ENCODE results near the gene NINJ2.

Gene NINJ2

DNA sequence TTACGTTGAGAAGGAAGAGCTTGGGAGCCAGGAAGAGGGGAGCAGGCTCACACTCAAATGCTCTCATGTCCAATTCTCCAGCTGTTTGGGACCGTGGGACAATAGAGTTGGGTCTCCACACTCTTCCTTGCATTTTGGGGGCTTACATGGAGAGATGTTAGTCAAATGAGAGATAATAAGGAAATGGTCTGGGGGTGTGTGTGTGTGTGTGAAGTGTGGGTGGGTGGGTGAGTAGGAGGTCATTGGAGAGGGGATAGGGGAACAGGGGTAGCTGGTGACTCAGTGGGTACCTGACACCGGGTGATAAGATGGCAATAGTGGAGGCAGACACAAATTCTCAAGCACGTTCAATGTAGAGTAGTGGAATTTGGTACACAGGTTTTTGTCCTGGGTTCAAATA is 135.5 kb downstream of the NINJ2 start:
- DNase-seq (ENCODE audit: low spot score): no peak

DNA sequence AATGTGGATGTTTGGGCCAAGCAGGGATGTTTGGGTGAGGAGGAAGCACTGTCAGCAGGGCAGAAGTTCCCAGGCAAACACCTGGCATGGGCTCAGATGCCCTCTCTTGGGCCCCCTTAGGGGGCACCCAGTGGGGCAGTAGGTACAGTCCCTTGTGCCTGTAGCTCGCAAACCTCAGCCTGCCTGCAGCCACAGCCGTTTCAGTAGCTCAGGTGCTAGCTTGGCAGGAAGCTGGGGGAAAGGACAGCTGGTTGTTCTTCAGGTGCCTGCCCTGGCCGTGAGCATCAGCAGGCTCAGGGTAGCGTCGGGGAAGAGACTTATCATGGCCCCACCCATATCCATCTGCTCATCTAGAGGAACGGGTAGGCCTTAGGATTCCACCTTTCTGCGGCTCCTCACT is 136.0 kb downstream of the NINJ2 start:
- no peak for DNase-seq (ENCODE audit: low spot score)

DNA sequence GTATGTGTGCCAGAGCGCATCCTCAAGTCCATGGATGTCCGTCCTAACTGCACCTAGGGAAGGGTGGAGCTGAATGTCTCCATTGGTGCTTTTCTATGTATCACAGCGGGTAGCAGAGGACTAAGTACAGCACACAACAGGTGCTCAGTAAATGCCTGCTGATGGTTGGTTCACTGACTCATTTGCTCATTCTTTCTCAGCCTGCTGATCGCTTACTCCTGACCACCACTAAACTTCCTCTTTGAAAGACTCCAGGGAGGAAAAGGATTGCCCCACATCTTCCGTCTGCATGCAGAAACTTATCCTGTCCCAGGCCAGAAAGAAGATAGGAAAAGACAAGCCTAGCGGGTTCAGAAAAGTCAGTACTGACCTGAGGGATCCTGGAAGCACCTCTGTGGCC is 137.2 kb downstream of the NINJ2 start:
- no peak for DNase-seq (ENCODE audit: low spot score)

DNA sequence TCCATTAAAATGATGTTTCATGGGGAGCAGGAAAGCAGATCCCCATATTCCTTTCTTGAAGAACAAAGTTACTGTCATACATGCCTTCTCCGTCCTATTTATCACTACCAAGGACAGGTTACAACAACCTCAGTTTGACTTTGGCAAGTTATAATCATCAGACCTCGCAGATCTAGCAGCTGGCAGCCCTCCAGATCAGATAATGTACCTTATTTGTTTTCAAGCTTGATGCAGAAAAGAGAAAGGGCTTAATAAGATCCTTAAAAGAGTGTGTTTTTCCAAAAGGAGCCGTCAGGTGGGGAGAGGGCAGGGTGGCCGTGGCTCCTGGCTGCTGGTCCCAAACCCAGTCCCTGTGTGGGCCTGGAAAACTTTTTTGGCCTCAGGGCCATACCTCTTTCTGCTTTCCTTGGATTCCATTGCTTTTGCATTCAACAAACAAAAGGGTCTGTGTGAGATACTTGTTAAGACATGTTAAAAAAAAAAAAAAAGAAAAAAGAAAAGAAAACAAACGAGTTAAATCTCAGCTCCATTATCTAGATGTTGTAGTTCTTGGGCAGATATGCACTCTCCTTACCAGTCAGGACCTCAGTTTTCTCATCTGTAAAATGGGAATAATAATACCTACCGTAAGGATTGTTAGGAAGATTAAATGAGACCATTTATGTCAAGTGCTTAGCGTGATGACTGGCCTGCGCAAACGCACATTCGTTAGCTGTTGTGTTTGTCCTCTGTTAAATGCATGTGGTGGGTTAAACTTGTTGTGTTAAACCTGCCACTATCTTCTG is 138.9 kb downstream of the NINJ2 start:
- no peak for DNase-seq (ENCODE audit: low spot score)

DNA sequence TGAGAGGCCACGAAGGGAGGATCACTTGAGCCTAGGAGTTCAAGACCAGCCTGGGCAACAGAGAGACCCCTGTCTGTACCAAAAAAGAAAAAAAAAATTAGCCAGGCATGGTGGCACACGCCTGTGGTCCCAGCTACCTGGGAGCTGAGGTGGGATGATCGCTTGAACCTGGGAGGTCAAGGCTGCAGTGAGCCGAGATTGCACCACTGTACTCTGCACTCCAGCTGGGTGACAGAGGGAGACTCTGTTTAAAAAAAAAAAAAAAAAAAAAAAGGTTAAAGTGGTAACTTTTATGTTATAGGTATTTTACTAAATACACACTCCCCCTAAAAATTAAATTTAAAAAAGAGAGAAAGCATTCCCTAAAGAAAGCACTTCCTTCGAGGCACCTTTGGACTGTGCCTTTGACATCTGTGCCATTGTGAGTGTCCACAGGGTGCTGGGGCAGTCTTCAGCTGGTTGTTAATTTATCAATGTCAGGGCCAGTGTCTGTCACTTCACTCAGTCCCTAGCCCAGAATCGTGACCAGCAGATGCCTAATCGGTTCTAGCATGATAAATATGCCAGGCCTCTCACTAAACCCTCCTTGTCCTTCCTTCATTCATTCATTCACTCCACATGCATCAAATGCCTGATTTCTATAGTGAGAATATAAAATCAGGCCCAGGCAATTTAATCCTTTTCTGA is 140.4 kb downstream of the NINJ2 start:
- no peak for DNase-seq (ENCODE audit: low spot score)

DNA sequence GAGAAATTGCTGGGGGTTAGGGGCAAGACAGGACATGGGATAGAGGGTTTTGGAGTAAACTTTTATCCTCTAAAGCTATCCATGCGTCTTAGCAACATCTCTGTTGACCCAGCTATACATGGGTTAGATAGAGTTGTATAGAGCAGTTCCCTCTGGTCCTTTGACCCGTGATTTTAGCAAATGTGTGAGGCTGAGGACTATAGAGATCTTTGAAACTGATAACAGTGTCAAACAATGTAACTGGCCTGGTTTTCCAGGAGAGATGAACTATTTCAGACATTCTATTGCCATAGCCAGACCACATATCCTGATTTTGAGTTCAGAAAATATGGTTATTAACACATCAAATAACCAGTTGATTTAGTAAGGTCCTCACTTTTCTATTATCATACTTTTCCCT is 143.1 kb downstream of the NINJ2 start:
- DNase-seq (ENCODE audit: low spot score): no peak

DNA sequence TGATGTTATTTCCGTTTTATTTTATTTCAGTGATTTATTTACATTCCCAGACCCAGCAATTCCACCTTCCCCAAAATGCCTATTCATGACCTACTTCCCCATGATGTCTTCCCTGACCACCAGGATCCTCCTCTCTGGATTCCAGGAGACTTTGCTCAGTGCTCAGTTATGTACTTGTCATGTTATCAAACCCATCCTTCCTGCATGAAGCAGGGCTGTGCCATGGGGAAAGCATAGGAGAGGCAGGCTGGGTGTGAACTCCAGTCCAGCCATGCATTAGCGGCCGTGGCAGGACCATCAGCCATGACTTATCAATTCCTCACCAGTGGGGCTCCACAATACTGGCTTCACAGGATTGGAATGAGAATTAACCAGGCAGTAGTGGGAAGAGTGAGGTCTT is 145.7 kb downstream of the NINJ2 start:
- no peak for DNase-seq (ENCODE audit: low spot score)

All from ecto neural progenitor cell (in vitro differentiated cells).